AG10803 (cell line): ENCODE results near the gene CES2.

Source experiments
- DNase-seq: peaks from one replicate; pipeline ENCODE4 v3.0.0; 2010; ENCODE audit warnings: low read depth
- H3K4me3 ChIP-seq: 2 replicates; pipeline ENCODE4 v1.5.1; 2011; ENCODE audit warnings: mild to moderate bottlenecking, low read length, control low read depth
- CTCF ChIP-seq: conservative IDR thresholded peaks from 2 replicates; pipeline ENCODE4 v1.5.1; 2011; ENCODE audit warnings: mild to moderate bottlenecking, low read length, control low read depth, inconsistent platforms

CES2 gene

GRCh38 chr16:66903544-66904427 lies 31.5 kb upstream of the CES2 start:
- DNase-seq, result no peak
- no peak overlapping the region for H3K4me3 ChIP-seq
- TF ChIP-seq CTCF, result no peak

- no peak overlapping the region for H3K4me3 ChIP-seq
- DNase-seq, result no peak
- TF ChIP-seq CTCF, result no peak
Observed at GRCh38 chr16:66904428-66904845, 30.9 kb upstream of the CES2 start.

- no peak for TF ChIP-seq CTCF
- DNase-seq, result no peak
- H3K4me3 ChIP-seq, result no peak overlapping the region
Observed at GRCh38 chr16:66904846-66905632, 30.3 kb upstream of the CES2 start.

- no peak overlapping the region for H3K4me3 ChIP-seq
- DNase-seq, result no peak
- no peak for TF ChIP-seq CTCF
Observed at GRCh38 chr16:66905633-66906539, 29.4 kb upstream of the CES2 start.

GRCh38 chr16:66906916-66907836 lies 28.1 kb upstream of the CES2 start:
- no peak for TF ChIP-seq CTCF
- no peak for DNase-seq
- H3K4me3 ChIP-seq, result no peak overlapping the region

- no peak for DNase-seq
- H3K4me3 ChIP-seq, result no peak overlapping the region
- no peak for TF ChIP-seq CTCF
Observed at GRCh38 chr16:66908116-66908515, 27.2 kb upstream of the CES2 start.
